Inflammatory macrophage (primary cell): Measurements from ENCODE around the gene NPAS3.

Experiments used
- DNase-seq, 2 donors: peaks; one replicate each; pipeline ENCODE4 v3.0.0-alpha.2; 2020 to 2022

NPAS3 gene

DNA sequence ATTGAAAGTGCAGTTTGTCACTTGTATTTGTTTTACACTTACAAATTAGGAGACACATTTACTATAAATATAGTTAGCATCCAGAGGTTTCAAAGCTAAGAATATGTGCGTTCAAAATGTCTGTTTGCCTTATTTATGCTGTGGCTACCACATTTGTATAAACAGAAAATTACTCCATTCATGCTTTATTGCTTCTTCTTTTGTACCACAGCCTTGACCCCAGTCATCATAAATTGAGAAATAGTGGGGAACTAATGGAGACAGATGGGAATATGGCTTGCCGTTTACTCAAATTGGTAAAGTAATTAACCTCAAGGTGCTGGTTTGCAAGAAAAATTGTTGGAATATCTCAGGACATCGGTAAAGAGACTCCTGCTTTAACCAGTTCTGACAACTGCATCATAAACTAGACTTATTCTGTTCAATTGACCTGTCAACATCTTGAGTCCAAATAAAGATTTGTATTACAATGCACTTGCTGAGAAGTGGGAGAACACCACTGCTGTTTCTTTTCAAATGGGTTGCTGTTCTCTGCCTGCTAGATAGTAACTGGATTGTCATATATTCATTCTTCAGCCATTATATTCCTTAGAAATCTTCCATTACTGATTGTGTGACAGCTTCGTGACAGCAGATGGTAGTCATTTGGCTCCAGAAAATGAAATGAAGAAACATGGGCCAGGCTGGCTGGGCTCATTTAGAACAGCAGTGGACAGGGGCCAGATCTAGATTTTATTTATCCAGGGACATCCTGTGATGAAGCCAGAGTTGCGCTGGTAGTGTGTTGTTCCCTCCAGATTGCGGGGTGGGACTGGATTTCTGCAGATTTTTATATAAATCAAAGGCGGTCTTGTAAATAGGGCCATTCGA lies 657.8 kb downstream of the NPAS3 start:
- no peak for DNase-seq

DNA sequence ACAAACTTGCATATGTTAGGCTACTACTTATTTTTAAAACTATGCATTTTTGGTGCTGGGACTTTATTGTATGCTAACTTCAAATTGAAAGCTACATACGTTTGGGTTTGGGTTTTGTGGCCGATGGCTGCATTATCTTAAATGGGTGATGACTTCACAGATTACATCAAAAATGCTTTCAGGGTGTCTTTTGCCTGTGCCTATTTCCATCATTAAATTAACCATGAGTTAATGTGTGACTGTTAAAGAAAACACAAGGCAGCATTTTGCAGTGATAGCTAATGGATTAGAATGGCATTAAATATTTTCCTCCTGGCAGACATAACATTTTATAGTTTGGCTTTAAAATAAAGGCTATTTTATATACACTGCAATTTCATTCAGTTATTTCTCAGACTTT lies 659.9 kb downstream of the NPAS3 start:
- no peak for DNase-seq

DNA sequence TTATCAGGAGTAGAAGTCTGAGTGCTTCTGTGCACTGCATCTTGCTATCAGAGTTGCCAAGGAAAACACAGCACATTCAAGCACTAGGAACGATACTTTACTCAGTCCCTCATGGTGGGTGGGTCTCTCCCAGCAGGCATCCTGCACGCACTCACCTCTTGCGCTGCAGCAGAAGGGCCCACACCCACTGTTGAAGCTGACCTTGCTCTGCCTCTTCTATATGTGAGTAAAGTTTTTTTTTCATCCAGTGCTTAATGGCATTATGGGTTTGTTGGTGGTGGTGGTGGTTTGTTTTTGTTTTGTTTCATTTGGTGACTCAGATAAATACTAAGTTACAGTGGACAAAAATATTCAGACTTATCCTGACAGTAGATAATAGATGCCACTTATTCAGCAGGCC lies 663.7 kb downstream of the NPAS3 start:
- no peak for DNase-seq

DNA sequence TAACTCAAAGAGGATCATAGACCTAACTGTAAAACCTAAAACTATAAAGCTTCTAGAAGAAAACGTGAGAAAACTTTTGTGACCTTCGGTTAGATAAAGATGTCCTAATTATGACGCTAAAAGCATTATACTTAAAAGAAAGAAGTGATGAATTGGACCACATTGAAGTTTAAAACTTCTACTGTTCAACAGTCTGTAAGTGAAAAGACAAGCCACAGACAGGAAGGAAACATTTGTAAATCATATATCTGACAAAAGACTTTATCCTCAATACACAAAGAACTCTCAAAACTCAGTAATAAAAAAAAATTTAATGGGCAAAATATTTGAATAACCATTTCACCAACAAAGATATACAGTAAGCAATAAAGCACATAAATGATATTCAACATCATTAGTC lies 667.9 kb downstream of the NPAS3 start:
- DNase-seq: no peak

DNA sequence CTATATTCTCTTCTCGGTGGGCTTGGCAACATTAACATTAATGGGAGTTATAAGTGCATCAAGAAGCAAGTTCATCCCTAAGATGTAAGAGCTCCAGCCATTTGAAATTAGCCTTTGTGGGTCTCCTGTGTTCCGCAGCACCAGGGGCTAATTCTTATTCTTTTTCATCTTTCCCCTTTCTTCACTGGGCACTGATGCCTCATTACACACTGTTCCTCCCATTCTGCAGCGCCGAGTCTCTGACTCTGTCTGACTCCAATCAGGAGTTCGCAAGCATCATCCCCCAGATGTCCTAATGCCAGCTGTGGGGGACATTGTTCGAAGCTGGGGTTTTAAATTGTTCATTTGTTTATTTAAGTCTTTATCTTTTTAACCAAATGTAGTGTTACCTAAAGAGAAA lies 670.9 kb downstream of the NPAS3 start:
- DNase-seq: no peak

DNA sequence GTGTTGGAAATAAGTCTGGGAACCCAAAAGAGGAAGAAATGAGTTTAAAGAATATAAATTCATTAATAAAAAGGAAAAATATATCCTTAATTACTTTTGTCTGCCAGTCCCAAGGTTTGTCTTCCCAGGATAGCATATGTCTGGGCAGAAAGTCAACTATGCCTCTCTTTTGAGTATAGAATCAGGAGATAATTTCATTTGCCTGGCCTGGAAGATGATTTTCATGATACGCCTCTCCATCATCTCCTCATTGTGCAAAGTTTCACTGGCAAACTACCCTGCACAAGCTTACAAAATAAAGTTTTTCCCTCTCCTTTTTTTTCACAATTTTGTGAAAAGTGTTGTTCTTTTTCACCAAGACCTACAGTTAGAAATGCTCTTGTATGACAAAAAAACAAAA lies 671.4 kb downstream of the NPAS3 start:
- no peak for DNase-seq

DNA sequence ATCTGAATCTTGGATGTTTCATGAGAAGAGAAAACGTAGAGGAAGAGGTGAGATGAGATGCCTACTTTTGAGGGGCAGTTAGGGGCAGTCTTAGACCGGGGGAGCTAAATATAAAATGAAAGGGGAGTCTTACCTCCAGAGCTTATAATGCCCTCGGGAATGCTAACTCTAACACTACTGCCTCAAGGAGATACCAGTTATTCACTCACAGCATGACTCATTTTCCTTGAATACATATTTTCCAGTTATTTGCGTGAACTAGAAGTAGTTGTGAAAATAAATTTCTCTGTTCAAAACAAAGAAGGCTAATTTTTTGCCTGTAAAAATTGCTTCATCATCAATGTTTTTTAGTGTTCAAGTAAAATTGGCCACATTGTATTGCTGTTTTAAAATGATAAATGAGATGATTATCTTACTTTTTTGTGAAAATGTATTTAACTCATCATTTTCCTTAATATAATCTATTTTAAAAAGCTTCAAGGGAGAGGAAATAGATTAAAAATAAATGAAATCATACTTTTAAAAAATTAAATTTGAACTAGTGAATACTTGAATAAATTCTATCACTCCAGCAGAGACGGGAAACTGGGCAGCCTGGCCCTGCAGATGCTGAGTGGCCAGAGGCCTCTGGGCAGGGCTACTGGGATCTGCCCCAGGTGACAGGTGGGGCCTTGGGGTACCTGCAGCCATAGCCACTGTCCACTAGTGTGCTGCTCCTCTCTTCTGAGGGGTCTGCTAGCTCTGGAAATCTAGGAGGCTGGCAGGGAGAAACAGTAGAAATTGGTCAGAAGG lies 672.9 kb downstream of the NPAS3 start:
- DNase-seq: no peak

DNA sequence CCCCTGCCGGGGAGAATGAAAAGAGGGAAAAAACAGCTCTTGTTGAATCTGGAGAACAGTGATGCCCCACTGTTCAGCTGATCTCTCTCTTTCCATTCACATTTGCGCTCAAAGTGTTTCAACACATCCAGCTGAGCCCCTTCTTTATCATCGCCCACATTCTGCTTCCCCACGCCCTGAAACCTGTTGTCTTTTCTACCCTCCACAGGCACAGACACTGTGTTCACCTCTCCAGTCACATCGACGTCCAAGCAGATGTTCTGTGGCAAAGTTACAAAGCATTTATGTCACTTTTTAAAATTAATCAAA lies 673.5 kb downstream of the NPAS3 start:
- no peak for DNase-seq

DNA sequence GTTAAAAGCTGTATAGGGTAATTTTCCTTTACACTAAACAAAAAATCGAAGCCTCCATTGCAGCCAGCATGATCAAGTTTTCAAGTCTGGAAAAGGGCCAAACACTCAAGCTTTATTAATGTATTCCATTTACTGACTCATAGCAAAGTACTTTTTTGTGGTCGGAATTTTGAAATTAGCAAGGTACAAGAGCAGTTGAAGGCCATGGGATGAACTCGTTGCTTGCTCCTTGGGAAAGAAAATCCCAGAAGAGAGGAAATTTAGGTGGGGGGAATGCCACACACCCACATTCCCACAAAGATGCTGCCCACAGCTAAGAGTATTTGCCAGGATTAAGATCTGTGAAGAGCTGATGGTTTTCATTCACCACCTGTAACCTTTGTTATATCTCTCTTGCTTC lies 678.5 kb downstream of the NPAS3 start:
- DNase-seq: no peak

DNA sequence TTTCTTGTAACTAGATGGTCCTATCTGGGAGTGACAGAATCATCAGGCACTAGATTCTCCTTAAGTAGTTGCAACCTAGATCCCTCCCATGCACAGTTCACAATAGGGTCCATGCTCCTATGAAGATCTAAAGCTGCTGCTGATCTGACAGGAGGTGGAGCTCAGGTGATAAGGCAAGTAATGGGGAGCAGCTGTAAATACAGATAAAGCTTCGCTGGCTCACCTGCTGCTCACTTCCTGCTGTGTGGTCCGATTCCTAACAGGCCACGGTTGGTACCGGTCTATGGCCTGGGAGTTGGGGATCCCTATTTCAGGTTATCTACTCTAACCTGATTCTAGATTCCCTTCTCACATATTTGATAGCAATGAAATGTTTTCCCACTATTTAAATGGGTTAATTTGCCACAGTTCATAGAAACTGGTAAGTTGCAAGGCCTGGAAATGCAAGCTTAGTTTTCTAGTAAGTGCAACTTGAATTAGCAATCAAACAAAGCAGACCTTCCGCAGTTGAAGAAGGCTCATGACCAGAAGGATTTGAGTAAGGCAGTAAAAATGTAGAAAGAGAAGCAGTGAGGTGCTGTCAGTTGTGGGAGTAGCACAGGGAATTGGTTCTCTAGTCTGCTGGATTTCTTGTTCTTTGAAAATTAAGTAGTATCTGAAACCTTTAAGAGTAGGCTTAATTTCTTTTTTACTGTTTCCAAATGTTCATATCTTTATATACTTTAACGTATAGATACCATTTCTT lies 679.9 kb downstream of the NPAS3 start:
- no peak for DNase-seq

DNA sequence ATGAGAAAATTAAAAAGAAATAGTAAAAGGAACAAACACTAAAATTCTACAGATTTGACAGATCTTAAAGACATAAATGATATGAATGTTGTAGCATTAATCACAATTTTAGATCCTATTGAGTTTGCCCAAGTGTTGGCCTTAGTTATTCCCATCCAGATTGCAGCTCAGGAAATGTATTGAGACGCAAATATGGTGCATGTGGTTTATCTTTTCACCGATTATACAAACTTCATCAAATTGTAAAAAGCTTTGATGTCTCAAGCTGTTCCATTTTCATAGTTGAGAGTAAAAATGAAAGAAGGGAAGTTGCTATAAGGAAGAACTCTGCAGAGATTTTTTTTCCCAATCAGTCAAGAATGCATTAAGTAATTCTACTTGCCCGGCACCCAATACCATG lies 683.8 kb downstream of the NPAS3 start:
- DNase-seq: no peak

DNA sequence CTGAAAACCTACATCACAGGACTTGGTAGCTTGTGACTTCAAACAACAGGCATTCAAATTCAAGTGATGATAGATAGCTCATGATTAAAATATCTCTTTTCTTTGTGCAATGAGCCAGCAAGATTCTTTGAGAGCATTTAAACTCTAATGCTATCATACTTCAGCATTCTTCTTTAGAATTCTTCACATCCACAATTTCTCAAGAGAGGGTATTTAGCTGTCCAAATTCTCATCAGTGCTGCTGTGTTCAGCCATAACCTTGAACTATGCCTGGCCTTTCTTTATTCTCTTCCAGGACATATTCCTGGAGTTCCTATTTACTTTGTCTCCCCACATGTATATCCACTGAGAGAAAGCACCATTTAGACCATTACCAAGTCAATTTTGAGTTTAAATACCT lies 691.1 kb downstream of the NPAS3 start:
- no peak for DNase-seq

DNA sequence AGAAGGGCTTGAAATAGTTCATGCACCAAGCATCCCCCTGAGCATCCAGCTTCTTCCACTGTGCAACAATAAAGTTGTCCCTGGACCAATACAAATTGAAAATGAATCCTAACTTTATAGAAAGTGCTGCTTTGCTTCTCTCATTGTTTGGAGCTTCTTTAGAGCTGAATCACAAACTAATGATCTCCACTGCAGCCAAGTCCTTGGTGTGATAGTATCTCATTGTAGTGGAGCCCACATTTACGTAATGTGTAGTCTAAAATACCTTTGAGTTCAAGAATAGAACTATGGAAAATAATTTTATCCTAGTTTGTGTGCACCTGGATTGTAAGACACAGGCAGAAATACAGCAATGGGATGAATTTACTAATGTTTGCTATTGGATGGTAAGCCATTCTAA lies 692.3 kb downstream of the NPAS3 start:
- DNase-seq: no peak

DNA sequence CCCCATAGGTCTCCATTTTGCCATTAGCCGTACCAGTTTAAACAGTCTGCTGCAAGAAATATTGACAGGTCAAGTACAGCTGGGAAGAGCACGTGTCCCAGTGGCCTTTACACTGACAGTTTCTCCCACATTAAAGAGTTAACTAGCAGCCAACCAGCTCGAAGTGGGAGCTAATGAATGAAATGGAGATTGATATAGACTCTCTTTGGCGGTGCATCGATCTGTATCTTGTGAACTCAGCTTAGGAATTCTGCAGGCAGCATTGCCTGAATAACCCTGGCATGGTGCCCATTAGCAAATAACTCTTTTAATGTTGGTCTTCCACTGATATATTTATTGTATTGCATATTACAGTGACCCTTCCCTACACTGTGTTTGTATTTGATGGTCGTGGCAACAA lies 692.8 kb downstream of the NPAS3 start:
- DNase-seq: no peak

DNA sequence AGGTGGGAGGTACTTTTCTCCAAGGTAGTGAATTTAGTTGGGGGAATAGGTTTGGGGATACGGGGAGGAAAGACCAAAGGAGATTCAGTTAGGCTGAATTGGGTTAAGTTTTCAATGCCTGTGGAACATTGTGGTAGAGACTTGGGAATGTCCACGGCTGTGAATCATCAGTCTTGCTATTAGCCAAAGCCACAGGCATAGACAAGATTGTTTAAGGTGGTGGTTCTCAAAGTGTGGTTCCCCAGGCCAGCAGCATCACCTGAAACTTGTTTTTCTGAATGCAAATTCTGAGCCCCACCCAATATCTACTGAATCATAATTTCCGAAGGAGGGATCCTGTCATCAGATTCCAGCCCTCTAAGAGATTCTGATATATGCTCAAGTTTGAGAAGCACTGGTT lies 696.0 kb downstream of the NPAS3 start:
- no peak for DNase-seq

DNA sequence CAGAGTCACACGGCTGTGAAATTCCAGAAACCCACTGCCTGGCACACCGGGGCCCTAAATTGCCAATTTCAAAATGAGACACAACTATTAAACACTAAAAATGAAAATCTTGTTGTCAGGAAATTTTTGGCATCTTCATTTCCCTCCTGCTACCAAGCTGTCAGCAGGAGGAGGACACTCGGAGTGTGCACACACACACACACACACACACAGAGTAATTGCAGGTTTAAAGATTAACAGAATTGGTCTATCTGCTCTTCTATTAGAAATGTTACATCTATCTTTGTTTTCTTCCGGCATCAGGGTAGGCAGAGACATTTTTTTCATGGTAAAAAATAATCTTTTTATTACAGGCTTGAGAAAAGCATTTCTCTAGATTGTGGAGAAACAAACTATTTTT lies 698.0 kb downstream of the NPAS3 start:
- no peak for DNase-seq

DNA sequence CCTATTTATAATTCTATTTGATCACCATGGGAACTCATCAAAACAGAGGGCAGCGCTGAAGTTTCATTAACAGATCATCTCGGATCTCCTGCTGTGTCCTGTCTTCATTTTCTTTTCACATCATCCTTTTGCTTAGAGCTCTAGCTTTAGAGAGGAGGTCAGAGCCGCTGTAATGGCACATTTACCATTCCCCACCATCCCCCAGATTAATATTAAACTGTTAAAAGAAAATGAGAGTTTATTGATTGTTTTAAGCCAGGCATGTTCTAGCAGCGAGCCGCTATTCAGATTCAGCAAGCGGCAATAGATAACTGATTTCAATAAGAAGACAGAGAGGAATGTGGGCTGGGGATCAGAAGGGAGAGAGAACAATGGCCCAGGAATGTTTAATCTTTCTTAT lies 703.4 kb downstream of the NPAS3 start:
- no peak for DNase-seq

DNA sequence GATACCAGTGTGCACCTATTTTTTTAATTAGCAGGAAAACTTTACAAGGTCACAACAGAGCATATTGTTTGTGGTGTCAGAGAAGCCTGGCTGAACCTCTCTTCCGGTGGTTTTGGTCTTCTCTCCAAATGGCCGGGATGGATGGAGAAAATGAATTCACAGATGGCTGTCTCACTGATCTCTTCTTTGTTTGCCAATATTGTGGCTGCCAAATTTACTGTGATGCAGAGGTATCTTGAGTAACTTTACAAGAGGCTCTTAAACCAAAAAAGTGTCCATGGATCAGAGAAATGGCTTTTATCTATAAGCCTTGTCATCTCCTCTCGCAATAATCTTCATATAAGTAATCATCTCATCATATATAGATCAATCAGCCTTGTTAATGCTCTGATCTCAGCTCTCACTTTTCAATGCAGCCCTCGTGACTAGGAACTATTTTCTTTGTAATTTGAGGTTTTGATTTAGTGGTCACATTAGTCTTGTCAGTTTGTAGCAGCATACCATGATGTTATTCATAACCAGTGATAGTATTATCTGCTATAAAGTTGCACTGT lies 704.1 kb downstream of the NPAS3 start:
- no peak for DNase-seq

DNA sequence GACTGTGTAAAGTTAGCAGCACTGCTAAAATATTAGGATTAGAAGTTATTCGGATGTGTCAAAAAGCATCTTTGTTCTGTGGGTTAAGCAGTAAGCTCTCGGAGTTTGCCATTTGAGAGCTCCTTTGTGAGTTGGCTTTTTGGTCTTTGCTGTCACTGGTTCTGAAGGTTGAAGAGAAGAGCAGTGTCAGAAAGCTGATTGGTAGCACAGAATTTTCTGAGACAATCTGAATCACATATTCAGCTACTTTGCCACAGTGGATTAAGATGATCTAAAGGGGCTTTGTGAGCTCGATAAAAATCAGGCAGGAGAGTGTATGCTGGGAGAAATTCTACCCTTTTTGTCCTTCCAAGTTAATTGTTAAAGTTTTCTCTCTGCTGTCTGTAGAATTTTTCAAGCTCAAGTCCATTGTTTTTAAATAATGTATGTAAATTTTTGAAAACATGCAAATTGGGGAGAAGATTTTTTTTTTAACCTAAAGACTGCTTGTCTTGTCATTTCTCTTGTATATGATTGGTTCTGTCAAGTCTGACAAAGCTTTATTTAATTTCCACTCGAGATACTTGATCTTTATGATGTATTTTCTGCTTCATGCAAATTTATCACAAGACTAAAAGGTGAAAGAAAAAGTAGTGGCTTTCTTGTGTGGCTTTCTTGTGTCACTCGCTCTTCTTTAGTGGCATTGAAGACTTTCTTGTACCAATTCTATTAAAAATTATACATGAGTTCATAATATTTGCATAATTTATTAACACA lies 704.9 kb downstream of the NPAS3 start:
- DNase-seq: no peak

DNA sequence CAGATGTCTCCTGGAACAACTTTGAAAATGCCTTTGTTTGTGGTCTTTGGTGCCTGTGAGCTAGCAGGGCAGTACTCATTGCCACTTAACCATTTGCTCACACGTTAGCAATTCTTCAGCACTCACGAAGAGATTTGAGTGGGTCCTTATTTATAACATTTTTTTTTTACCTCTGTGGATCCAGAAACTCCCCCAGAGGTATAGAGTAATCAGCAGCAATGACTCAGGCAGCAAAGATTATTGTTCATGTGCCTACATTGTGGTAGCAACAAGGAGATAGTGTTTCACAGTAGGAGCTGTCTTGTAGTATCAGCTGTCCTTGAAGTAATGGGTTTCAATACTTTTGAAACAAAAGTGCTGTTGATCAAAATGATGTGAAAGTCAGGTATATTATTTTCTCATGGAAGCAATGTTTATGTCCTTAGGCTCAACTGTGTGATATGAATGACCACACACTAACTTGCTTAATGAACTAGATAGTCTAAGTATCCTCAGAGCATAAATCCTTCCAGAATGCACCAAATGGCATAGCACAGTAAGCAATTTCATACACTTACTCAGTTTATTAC lies 708.1 kb downstream of the NPAS3 start:
- no peak for DNase-seq

DNA sequence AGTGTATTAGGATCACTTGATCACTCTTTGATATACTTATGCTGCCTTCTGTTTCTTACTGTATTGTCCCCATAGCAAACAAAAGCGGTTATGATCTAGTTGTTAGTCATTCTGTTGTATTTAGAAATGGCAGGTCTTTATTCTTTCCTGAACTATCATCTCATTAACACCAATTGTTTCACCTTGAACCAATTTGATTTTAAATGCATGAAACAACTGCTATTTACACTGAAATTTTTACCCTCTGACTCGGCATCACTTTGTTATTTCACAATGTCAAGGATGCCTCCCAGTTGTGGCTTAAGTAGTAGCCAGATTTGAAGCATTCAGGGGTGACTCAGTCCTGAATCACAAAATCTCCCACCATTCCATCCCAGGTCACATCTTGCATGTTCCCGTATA lies 708.7 kb downstream of the NPAS3 start:
- DNase-seq: no peak

DNA sequence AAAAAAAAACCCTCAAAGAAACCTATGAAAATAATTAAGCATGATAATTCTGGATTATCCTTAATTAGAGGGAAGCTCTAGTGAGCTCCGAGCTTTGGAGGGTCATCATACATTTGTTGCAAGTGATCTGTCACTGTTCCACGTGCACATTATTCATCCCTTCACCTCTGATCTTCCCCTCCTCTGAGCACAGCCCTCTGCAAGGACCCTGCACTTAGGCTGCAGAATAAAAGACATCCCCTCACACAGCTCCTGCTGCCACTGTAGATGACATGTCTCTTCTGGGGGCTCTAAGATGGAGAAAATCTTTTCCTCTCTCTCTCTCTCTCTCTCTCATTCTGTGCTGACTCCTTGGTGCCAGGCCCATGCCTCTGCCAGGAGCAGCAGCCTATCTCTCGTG lies 711.8 kb downstream of the NPAS3 start:
- DNase-seq: no peak
